HG02973 (cell line): ENCODE data around the gene KLHL7.
"Not testable (repeated sequence)": the region's sequence is repeated elsewhere in the genome, so short reads cannot be mapped to it uniquely, and the experiment has no call there.

Source experiments
- ATAC-seq: cut with Tn5 transposase; IDR thresholded peaks from one replicate; pipeline ENCODE4 v1.9.1; 2021; ENCODE audit warnings: moderate library complexity; ENCODE audit not compliant: unreplicated experiment

Gene KLHL7

DNA sequence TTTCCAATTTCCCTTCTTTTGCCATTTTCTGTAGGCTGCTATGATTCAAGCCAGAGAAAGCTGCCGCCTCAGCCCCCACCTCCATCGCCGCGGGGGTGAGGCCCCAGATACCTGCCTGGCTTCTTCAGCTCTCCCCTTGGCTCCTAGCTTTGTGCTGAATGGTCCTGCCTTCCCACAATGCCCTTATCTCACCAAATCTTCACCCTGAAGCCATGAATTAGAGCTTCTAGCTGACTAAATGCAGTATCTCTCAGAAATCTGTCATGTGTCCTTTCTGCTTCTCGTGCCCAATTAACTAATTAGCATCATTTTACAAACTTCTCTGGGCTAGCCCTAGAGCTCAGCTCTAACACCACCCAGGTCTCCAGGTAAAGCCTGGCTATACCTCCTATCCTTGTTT is 108.8 kb downstream of the KLHL7 start:
- ATAC-seq = no peak

DNA sequence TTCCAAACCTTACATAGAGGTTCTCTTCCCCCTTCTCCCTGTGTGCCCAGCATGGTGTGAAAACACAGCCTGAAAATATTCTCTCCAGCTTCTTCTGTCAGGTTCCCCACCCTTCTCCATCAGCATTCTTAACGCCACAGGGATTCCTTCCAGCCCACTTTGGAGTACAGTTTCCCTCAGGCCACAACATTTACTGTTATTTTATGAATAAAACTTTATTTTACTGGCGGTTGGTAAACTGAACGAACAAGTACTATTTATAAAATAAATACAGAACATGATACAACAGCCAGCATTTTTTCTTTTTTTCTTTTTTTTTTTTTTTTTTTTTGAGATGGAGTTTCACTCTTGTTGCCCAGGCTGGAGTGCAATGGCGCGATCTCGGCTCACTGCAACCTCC is 109.4 kb downstream of the KLHL7 start:
- ATAC-seq = no peak

DNA sequence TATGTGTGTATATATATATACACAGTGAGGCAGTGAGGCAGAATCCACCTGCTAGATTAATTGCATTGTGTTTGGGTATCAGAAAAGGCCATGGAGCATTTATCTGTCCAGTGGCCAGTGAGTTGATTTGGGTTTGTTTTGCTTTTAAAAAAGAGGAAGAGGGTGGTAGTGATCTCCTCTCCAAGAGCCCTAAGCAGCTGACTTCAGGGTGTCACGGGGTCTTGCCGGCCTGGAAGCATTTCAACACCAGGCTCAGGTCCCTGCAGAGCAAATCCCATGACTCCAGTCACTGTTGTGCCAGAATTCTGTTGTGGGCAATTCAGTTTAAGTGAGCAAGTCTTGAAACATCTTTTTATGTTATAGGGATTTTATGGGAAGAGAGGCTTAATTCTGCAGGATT is 110.4 kb downstream of the KLHL7 start:
- ATAC-seq = no peak

DNA sequence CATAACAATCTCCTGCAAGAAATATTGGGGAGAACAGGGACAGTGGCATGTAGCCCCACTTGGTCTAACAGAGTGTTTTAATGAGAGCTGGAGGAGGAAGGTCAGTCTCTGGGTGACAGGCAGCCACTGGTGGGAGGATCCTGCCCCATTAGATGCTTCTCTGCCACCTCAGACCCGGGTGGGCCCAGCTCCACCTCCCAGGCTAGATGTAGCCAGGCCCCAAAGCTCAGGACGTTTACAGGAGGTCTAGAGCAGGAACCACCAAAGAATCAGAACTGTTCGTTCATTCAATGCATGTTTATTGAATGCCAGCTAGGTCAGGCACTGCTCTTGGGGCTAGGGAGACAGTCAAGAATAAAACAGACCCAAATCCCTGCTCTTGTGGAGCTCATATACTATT is 112.6 kb downstream of the KLHL7 start:
- ATAC-seq = no peak

DNA sequence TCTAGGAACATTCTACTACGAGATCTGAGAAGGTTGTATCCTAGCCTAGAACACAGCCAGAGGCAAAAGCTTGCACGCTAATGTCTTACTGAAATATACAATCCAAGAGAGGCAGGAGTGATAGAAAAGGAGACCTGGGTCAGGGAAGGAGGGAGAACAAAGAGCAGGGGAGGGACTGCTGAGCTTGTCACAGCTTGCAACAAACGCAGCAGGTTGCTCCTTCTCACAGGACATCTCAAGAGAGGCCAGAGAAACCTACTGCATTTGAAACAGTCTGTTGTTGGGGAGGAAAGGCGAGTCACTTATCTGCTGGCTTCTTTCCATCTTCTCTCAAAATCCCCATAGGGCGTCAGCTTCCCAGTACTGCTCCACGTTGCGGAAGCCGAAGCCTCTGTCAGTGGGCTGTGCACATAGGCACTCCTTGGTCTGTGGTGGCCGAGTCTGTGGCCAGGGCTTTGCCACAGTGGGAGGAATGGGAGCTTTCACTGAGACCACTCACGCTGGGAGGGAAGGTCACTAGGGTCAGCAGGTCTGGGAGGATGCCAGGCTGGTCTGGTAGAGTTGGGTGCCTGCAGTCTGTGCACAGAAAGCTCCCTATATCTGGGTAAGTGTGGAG is 115.2 kb downstream of the KLHL7 start:
- no peak for ATAC-seq

DNA sequence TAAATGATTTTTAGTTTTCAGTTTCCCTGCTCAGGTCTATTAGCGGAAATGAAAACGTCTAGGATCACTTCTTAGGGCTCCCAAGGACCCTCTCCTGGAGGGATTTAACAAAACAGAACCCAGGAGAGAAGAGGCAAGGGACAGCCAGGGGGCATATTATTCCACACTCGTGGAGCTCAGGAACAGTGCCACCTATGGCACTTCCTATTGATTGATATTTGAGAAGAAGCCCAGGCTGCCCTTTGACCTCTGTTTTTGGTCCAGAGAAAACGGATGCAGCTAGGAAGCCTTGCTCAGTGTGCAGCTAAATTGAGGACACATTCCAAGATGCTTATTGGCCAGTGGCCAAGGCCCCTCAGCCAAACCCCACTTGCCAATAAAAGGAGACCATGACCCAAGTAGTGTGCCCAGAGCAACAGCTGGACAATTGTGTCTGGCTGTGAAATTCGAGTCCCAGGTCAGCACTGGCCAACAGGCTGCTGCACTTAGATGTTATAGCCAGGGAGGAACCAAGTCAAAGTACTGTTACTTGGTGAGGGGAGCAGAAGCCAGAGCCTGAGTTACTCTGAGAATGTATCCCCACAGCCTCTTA is 117.0 kb downstream of the KLHL7 start:
- no peak for ATAC-seq

DNA sequence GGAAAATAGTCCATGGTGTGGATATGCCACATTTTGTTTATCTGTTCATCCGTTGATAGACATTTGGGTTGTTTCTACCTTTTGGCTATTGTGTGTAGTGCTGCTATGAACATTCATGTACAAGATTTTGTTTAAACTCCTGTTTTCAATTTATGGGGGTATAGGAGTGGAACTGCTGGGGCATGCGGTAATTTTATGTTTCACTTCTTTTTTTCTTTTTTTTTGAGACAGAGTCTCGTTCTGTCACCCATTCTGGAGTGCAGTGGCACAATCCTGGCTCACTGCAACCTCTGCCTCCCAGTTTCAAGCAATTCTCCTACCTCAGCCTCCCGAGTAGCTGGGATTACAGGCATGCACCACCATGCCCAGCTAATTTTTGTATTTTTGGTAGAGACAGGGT is 118.8 kb downstream of the KLHL7 start:
- ATAC-seq = not testable (repeated sequence)

DNA sequence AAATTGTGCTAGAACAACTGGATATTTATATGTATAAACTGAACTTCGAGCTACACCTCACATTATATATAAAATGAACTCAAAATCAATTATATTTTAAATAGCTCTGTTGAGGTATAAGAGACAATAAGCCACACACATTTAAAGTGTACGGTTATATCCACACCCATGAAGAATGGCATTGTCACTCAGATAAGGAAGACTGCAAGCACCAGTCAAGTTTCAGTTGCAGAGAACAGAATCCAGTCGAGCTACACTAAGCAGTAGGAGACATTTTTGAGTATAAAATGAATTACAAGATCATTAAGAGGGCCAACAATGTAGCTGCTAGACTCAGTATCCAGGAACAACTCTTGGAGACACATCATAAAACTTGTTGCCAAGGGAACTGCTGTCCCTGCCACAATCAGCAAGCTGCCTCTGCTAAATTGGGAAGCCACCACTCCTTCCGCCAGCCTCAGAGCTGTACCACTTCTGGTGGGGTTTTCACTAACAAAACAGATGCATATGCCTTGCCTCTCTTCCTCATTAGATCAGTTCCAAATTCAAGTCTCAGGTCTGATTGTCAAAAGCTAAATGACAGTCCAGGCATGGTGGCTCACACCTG is 121.4 kb downstream of the KLHL7 start:
- ATAC-seq = no peak
